Right cardiac atrium (tissue), 5 donors: ENCODE data around the gene SLC32A1. TPM values are rescaled to one million over a fixed set of nuclear protein-coding genes. Genes with fewer than 3 reads are reported as not detected.

Experiments
- ATAC-seq, 2 donors: fragments of 200-7000 bp; cut with Tn5 transposase; one replicate each; pipeline versions ENCODE4 v1.8.0 to v1.9.1; 2020; ENCODE audit warnings: moderate library complexity in 2 of 2, mild to moderate bottlenecking in 1 of 2
- DNase-seq, 3 donors: peaks; one replicate each; pipeline ENCODE4 v3.0.0-alpha.2; 2020
- H3K27ac ChIP-seq: one replicate; pipeline ENCODE4 v1.5.1; 2013; ENCODE audit warnings: mild to moderate bottlenecking, low read length, control low read depth, moderate library complexity
- H3K27me3 ChIP-seq: one replicate; pipeline ENCODE4 v1.6.1; 2013; ENCODE audit not compliant: control insufficient read depth, insufficient read depth
- H3K4me1 ChIP-seq: one replicate; pipeline ENCODE4 v1.6.1; 2013; ENCODE audit warnings: low read length; ENCODE audit not compliant: control insufficient read depth, insufficient read depth
- H3K4me3 ChIP-seq: one replicate; pipeline ENCODE4 v1.5.1; 2013; ENCODE audit warnings: low read length, control low read depth
- H3K9me3 ChIP-seq: one replicate; pipeline ENCODE4 v1.6.1; 2013; ENCODE audit warnings: low read length; ENCODE audit not compliant: control insufficient read depth
- WGBS: extraction: QIAGEN DNeasy Blood & Tissue Kit; methylation state at CpG from one replicate; pipeline ENCODE4 v1.1.7; 2013; 5-methylcytosine and 5-hydroxymethylcytosine counted together
- intact Hi-C, 4 donors: fragments of 100-400 bp; cut with DNase I; formaldehyde crosslinking; loops; one replicate each; pipeline versions ENCODE4 v1.11.0 to v1.14.0; 2022 to 2023
- polyA plus RNA-seq: library from polyadenylated mRNA; stranded (reverse); fragments of 200-250 nt; gene quantifications from one replicate; pipeline ENCODE4 v1.2.3, GENCODE V29; 2013
- total RNA-seq, 4 donors: library from RNA; stranded (reverse); fragmentation: NEBNext Ultra II Directional; extraction: Animal tissue kit (Norgen Biotek cat#: 25700); gene quantifications; one replicate each; pipeline ENCODE4 v1.2.1, GENCODE V29; 2021
- donor health status: healthy with polysubstance abuse.
- donor health status: DM: no; HTN: yes; CAD: no.
- donor health status: DM: no; HTN: no; CAD: no.
- donor health status: DM: no; HTN: yes; CAD: no; lungs with severe emphysema.
- donor health status: DM: yes; HTN: yes; CAD: no.

Gene SLC32A1
- total and polyA plus RNA-seq, 5 donors, result not detected

GRCh38 chr20:38732981-38733380, 8.7 kb downstream of the SLC32A1 start:
- Histone ChIP-seq H3K27ac (no peak overlapping the region), H3K4me3 (no peak overlapping the region), H3K9me3 (no peaks in the 10 kb centered on the region), H3K27me3 (peaks cover 3% of the 10 kb centered on the region), H3K4me1 (no peaks in the 10 kb centered on the region)
- DNase-seq, result no peak
- 76% methylated on average over 4 of the region's 4 CpGs for WGBS
- ATAC-seq, result no peak
- intact Hi-C loops, result loop anchor here in 2 of 4 donors (5.0 kb wide), 1 partner anchor 86 kb away; no protein-coding TSS in a partner anchor

GRCh38 chr20:38735172-38735571, 10.9 kb downstream of the SLC32A1 start:
- Histone ChIP-seq H3K4me3 (no peak overlapping the region), H3K9me3 (no peaks in the 10 kb centered on the region), H3K27me3 (peaks cover 3% of the 10 kb centered on the region), H3K4me1 (no peaks in the 10 kb centered on the region), H3K27ac (no peak overlapping the region)
- ATAC-seq, result no peak
- 47% methylated on average over 6 of the region's 6 CpGs for WGBS
- intact Hi-C loops, result no loop called here
- no peak for DNase-seq

GRCh38 chr20:38737887-38738286, 13.6 kb downstream of the SLC32A1 start:
- peaks cover 3% of the 10 kb centered on the region for H3K27me3 ChIP-seq
- 76% methylated on average over 1 of the region's 1 CpG for WGBS

GRCh38 chr20:38745757-38746156, 21.5 kb downstream of the SLC32A1 start:
- no peak for ATAC-seq
- H3K4me1 ChIP-seq, result peaks cover 2% of the 10 kb centered on the region
- 93% methylated on average over 2 of the region's 2 CpGs for WGBS
- no peaks in the 10 kb centered on the region for H3K9me3 ChIP-seq
- no peak overlapping the region for H3K4me3 ChIP-seq
- intact Hi-C loops, result no loop called here
- no peaks in the 10 kb centered on the region for H3K27me3 ChIP-seq
- H3K27ac ChIP-seq, result no peak overlapping the region
- no peak for DNase-seq

More at GRCh38 chr20:38737887-38738286, 13.6 kb downstream of the SLC32A1 start:
- Histone ChIP-seq H3K27ac (no peak overlapping the region), H3K9me3 (no peaks in the 10 kb centered on the region), H3K4me3 (no peak overlapping the region), H3K4me1 (no peaks in the 10 kb centered on the region)
- no peak for DNase-seq
- no peak for ATAC-seq
- intact Hi-C loops, result no loop called here

GRCh38 chr20:38747495-38748096, 23.3 kb downstream of the SLC32A1 start:
- Histone ChIP-seq H3K4me3 (peak overlapping the region; percentile 58), H3K9me3 (no peaks in the 10 kb centered on the region), H3K27me3 (no peaks in the 10 kb centered on the region), H3K4me1 (peaks cover 2% of the 10 kb centered on the region), H3K27ac (no peak overlapping the region)
- intact Hi-C loops, result no loop called here
- WGBS, result 11% methylated on average over 39 of the region's 39 CpGs
- no peak for DNase-seq
- ATAC-seq, result no peak

GRCh38 chr20:38748097-38748860, 24.0 kb downstream of the SLC32A1 start, which contains the start of gene ACTR5:
Gene ACTR5 (plus strand): TSS chr20:38748460. CDS start chr20:38748479, 19 bp downstream.
- peak within 1 kb of the TSS; percentile 58 for H3K4me3 ChIP-seq
- H3K4me1 ChIP-seq, result peaks cover 2% of the 10 kb centered on the region
- under 1% methylated on average over 84 of the region's 84 CpGs for WGBS
- intact Hi-C loops, result no loop called here
- peak; percentile 98 for ATAC-seq
- DNase-seq, result peak; percentile 92 to 98 (median 97)
- H3K27ac ChIP-seq, result peak within 1 kb of the TSS; percentile 59
- no peaks in the 10 kb centered on the region for H3K9me3 ChIP-seq
- H3K27me3 ChIP-seq, result no peaks in the 10 kb centered on the region

- ATAC-seq, result peak in 1 of 2 donors; percentile 5
- peak overlapping the region; percentile 58 for H3K4me3 ChIP-seq
These were observed 24.5 kb downstream of the SLC32A1 start for GRCh38 chr20:38748861-38749149.

GRCh38 chr20:38751360-38751976, 27.2 kb downstream of the SLC32A1 start:
- no peak for DNase-seq
- ATAC-seq, result no peak
- WGBS, result 64% methylated on average over 5 of the region's 5 CpGs
- intact Hi-C loops, result loop anchor here in 3 of 4 donors (2.0 to 5.0 kb wide), 2 partner anchors 104 to 105 kb away; no protein-coding TSS in a partner anchor
- Histone ChIP-seq H3K4me3 (no peak overlapping the region), H3K27ac (no peak overlapping the region), H3K9me3 (no peaks in the 10 kb centered on the region), H3K4me1 (peaks cover 2% of the 10 kb centered on the region), H3K27me3 (no peaks in the 10 kb centered on the region)

More at GRCh38 chr20:38748861-38749149, 24.5 kb downstream of the SLC32A1 start:
- Histone ChIP-seq H3K4me1 (peaks cover 2% of the 10 kb centered on the region), H3K27me3 (no peaks in the 10 kb centered on the region), H3K27ac (peak overlapping the region; percentile 3), H3K9me3 (no peaks in the 10 kb centered on the region)
- intact Hi-C loops, result no loop called here
- WGBS, result 1% methylated on average over 10 of the region's 10 CpGs
- no peak for DNase-seq

GRCh38 chr20:38752029-38752428, 27.7 kb downstream of the SLC32A1 start:
- no peak overlapping the region for H3K27ac ChIP-seq
- intact Hi-C loops, result loop anchor here in 2 of 4 donors (5.0 kb wide), 1 partner anchor 105 kb away; no protein-coding TSS in a partner anchor
- peaks cover 2% of the 10 kb centered on the region for H3K4me1 ChIP-seq
- ATAC-seq (no peak), DNase-seq (no peak)
- no peak overlapping the region for H3K4me3 ChIP-seq
- no peaks in the 10 kb centered on the region for H3K9me3 ChIP-seq
- H3K27me3 ChIP-seq, result no peaks in the 10 kb centered on the region
- WGBS, result 89% methylated on average over 4 of the region's 4 CpGs

GRCh38 chr20:38754924-38755323, 30.6 kb downstream of the SLC32A1 start:
- DNase-seq (no peak), ATAC-seq (no peak)
- WGBS, result 94% methylated on average over 13 of the region's 13 CpGs
- Histone ChIP-seq H3K9me3 (no peaks in the 10 kb centered on the region), H3K27ac (no peak overlapping the region), H3K27me3 (no peaks in the 10 kb centered on the region), H3K4me1 (no peaks in the 10 kb centered on the region), H3K4me3 (no peak overlapping the region)
- intact Hi-C loops, result loop anchor here in 2 of 4 donors (5.0 kb wide), 1 partner anchor 108 kb away; no protein-coding TSS in a partner anchor
